ENCODE measurements around the gene ASB5. TPM values are rescaled to one million over a fixed set of nuclear protein-coding genes. Genes with fewer than 3 reads are reported as not detected.

Gene ASB5
- total RNA-seq, 3 donors from 2014 or later (not counting 1 experiment from before 2014, with no cell fraction given): not detected

DNA sequence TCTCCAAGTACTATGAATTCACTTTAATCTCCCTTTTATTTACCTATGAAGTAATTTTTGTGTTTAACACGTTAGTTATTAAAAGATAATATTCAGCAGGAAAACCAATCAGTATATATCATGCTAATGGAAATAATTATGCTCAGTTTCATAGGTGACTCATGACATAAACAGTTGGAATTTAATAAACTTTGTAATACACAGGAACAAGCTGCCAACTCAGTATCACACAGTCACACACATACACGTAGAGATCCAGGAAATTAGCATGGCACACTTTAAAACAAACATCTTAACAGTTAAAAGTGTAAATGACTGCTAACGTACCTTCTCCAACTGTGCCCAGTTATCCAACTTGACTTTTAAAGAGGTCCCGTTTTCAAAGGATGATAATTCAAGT lies 75.9 kb downstream of the ASB5 start:
- no peaks in the 10 kb centered on the region for H3K36me3 Mint-ChIP-seq
- peaks cover 9 to 10% of the 10 kb centered on the region in 2 donors for H3K4me1 Mint-ChIP-seq
- DNase-seq (no peak), ATAC-seq (no peak)
- H3K27me3 Mint-ChIP-seq (ENCODE audit: low read depth in 2 of 2): peaks cover 22 to 26% of the 10 kb centered on the region in 2 donors
- peaks cover 3% of the 10 kb centered on the region for H3K27me3 ChIP-seq (ENCODE audit: control insufficient read depth, insufficient read depth, low read length)
- no peaks in the 10 kb centered on the region for H3K9me3 Mint-ChIP-seq
- WGBS (ENCODE audit: insufficient coverage): 44% methylated on average over 1 of the region's 4 CpGs
- no peak overlapping the region for H3K4me3 Mint-ChIP-seq
- H3K4me1 ChIP-seq (ENCODE audit: control insufficient read depth, insufficient read depth, low read length): peaks cover 6% of the 10 kb centered on the region
- H3K36me3 ChIP-seq (ENCODE audit: control insufficient read depth, insufficient read depth, low read length): no peaks in the 10 kb centered on the region
- no peak overlapping the region for H3K27ac Mint-ChIP-seq
- intact Hi-C loops (cut with micrococcal nuclease): no loop called here
- TF ChIP-seq, protein P1, sequence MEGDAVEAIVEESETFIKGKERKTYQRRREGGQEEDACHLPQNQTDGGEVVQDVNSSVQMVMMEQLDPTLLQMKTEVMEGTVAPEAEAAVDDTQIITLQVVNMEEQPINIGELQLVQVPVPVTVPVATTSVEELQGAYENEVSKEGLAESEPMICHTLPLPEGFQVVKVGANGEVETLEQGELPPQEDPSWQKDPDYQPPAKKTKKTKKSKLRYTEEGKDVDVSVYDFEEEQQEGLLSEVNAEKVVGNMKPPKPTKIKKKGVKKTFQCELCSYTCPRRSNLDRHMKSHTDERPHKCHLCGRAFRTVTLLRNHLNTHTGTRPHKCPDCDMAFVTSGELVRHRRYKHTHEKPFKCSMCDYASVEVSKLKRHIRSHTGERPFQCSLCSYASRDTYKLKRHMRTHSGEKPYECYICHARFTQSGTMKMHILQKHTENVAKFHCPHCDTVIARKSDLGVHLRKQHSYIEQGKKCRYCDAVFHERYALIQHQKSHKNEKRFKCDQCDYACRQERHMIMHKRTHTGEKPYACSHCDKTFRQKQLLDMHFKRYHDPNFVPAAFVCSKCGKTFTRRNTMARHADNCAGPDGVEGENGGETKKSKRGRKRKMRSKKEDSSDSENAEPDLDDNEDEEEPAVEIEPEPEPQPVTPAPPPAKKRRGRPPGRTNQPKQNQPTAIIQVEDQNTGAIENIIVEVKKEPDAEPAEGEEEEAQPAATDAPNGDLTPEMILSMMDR (IDR thresholded peaks at IDR 0.05): no peak
- H3K4me3 ChIP-seq (ENCODE audit: low read length): no peak overlapping the region
- no peak overlapping the region for H3K27ac ChIP-seq (ENCODE audit: low read length)
- no peaks in the 10 kb centered on the region for H3K9me3 ChIP-seq (ENCODE audit: control insufficient read depth, insufficient read depth, low read length)

GRCh38 chr4:176191974-176192373 lies 77.0 kb downstream of the ASB5 start:
- no peak overlapping the region for H3K27ac Mint-ChIP-seq
- TF ChIP-seq, protein P1 (IDR thresholded peaks at IDR 0.05): no peak
- intact Hi-C loops (cut with micrococcal nuclease): no loop called here
- H3K36me3 Mint-ChIP-seq: no peaks in the 10 kb centered on the region
- no peaks in the 10 kb centered on the region for H3K9me3 Mint-ChIP-seq
- ATAC-seq (no peak), DNase-seq (no peak)
- peaks cover 22% of the 10 kb centered on the region in 2 donors for H3K27me3 Mint-ChIP-seq (ENCODE audit: low read depth in 2 of 2)
- Histone ChIP-seq H3K27ac (ENCODE audit: low read length) (no peak overlapping the region), H3K36me3 (ENCODE audit: control insufficient read depth, insufficient read depth, low read length) (no peaks in the 10 kb centered on the region), H3K4me3 (ENCODE audit: low read length) (no peak overlapping the region), H3K9me3 (ENCODE audit: control insufficient read depth, insufficient read depth, low read length) (no peaks in the 10 kb centered on the region), H3K4me1 (ENCODE audit: control insufficient read depth, insufficient read depth, low read length) (peaks cover 6% of the 10 kb centered on the region), H3K27me3 (ENCODE audit: control insufficient read depth, insufficient read depth, low read length) (peaks cover 3% of the 10 kb centered on the region)
- 43% methylated on average over 1 of the region's 1 CpG for WGBS (ENCODE audit: insufficient coverage)
- no peak overlapping the region for H3K4me3 Mint-ChIP-seq
- H3K4me1 Mint-ChIP-seq: peaks cover 9 to 10% of the 10 kb centered on the region in 2 donors

GRCh38 chr4:176189891-176190795 lies 78.9 kb downstream of the ASB5 start:
- H3K27ac Mint-ChIP-seq: no peak overlapping the region

More at GRCh38 chr4:176189891-176190795, 78.9 kb downstream of the ASB5 start:
- peaks cover under 1 to 2% of the 10 kb centered on the region in 2 donors for H3K4me1 Mint-ChIP-seq
- 85% methylated on average over 10 of the region's 11 CpGs for WGBS (ENCODE audit: insufficient coverage)
- TF ChIP-seq, protein P1 (IDR thresholded peaks at IDR 0.05): no peak
- no peak overlapping the region for H3K27ac ChIP-seq (ENCODE audit: low read length)
- peaks cover 4% of the 10 kb centered on the region for H3K4me1 ChIP-seq (ENCODE audit: control insufficient read depth, insufficient read depth, low read length)
- ATAC-seq (no peak), DNase-seq (no peak)
- H3K9me3 ChIP-seq (ENCODE audit: control insufficient read depth, insufficient read depth, low read length): no peaks in the 10 kb centered on the region
- H3K9me3 Mint-ChIP-seq: no peaks in the 10 kb centered on the region
- intact Hi-C loops (cut with micrococcal nuclease): no loop called here
- H3K4me3 ChIP-seq (ENCODE audit: low read length): no peak overlapping the region
- H3K4me3 Mint-ChIP-seq: no peak overlapping the region
- H3K27me3 Mint-ChIP-seq (ENCODE audit: low read depth in 2 of 2): peaks cover 28 to 29% of the 10 kb centered on the region in 2 donors
- peaks cover 4% of the 10 kb centered on the region for H3K27me3 ChIP-seq (ENCODE audit: control insufficient read depth, insufficient read depth, low read length)
- H3K36me3 Mint-ChIP-seq: no peaks in the 10 kb centered on the region
- H3K36me3 ChIP-seq (ENCODE audit: control insufficient read depth, insufficient read depth, low read length): no peaks in the 10 kb centered on the region

All from natural killer cell (primary cell).